Skeletal muscle tissue (tissue), 4 donors: Measurements from ENCODE around the gene SATB1. TPM values are rescaled to one million over a fixed set of nuclear protein-coding genes. Genes with fewer than 3 reads are reported as not detected.
A peak's percentile ranks its signal among the peaks of the same experiment; 100 is the strongest.

Experiments used
- H3K27ac ChIP-seq: one replicate; pipeline ENCODE4 v1.7.0; 2013; ENCODE audit warnings: mild to moderate bottlenecking, low read depth, low read length, inconsistent platforms
- H3K27me3 ChIP-seq, 3 donors: one replicate each; pipeline ENCODE4 v1.7.0; 2013; ENCODE audit warnings: low read length in 3 of 3; ENCODE audit not compliant: control insufficient read depth in 3 of 3, insufficient read depth in 3 of 3
- H3K36me3 ChIP-seq, 3 donors: one replicate each; pipeline ENCODE4 v1.7.0; 2013; ENCODE audit warnings: low read length in 3 of 3; ENCODE audit not compliant: control insufficient read depth in 3 of 3, insufficient read depth in 3 of 3
- H3K4me1 ChIP-seq, 3 donors: one replicate each; pipeline ENCODE4 v1.7.0; 2013; ENCODE audit warnings: low read length in 3 of 3, mild to moderate bottlenecking in 3 of 3; ENCODE audit not compliant: control insufficient read depth in 3 of 3, insufficient read depth in 3 of 3
- H3K4me3 ChIP-seq, 3 donors: one replicate each; pipeline ENCODE4 v1.7.0; 2013; ENCODE audit warnings: low read length in 3 of 3
- H3K9ac ChIP-seq, 3 donors: one replicate each; pipeline ENCODE4 v1.7.0; 2013; ENCODE audit warnings: low read length in 3 of 3, mild to moderate bottlenecking in 3 of 3, moderate library complexity in 2 of 3, low read depth in 1 of 3
- H3K9me3 ChIP-seq, 3 donors: one replicate each; pipeline ENCODE4 v1.7.0; 2013; ENCODE audit warnings: low read length in 3 of 3; ENCODE audit not compliant: control insufficient read depth in 3 of 3
- total RNA-seq: library from RNA; depleted of rRNA; stranded (reverse); fragments of >200 nt; gene quantifications from one replicate; pipeline ENCODE4 v1.2.3, GENCODE V29; 2014
- donor health status: Osteomylitis.

SATB1 gene
- total RNA-seq, 1 donor from 2014 or later: 21.4 TPM

DNA sequence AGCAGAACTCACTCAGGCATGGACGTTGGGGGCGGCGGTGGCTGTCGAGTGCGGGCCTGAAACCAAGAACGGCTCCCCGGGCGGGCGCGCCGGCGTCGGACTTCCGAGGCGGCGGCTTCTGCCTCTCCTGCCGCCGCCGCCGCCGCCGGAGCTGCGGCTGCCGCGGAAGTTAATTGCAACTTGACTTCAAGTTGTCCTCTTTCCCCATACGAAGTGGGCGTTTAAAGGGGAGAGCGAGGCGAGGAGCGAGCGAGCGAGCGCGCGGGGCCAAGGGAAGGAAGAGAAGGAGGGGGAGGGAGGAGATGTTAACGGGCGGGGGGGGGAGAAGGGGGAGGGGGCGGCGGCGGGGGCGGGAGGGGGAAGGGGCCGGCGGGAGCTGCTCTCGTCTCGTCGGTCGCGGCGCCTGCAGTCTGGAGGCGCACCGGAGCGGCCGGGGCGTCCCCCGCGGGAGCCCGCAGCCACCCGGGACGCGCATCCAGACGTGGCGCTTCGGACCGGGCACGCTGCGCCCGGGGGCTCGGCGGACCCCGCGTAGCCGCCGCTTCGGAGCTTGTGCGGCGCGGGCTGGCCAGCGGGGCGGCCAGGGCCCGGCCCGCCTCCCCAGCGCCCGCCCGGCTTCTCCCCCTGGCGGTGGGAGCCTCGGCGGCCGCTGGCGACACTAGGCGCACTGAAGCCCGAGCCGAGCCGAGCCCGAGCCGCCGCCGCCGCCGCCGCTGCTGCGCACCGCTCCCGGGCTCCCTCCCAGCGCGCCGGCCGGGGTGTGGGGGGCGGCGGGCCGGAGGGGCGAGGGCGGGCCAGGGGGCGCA is 19.7 kb upstream of the SATB1 start:
- Histone ChIP-seq H3K4me1 (peaks cover 16 to 19% (median 18%) of the 10 kb centered on the region in 3 donors), H3K36me3 (no peaks in the 10 kb centered on the region), H3K27ac (no peak overlapping the region), H3K9me3 (peaks cover 0 to 6% (median 0%) of the 10 kb centered on the region in 3 donors), H3K27me3 (peaks cover 18 to 32% (median 18%) of the 10 kb centered on the region in 3 donors), H3K9ac (peak overlapping the region; percentile 40 to 75 (median 58)), H3K4me3 (peak overlapping the region; percentile 70 to 81 (median 77))

DNA sequence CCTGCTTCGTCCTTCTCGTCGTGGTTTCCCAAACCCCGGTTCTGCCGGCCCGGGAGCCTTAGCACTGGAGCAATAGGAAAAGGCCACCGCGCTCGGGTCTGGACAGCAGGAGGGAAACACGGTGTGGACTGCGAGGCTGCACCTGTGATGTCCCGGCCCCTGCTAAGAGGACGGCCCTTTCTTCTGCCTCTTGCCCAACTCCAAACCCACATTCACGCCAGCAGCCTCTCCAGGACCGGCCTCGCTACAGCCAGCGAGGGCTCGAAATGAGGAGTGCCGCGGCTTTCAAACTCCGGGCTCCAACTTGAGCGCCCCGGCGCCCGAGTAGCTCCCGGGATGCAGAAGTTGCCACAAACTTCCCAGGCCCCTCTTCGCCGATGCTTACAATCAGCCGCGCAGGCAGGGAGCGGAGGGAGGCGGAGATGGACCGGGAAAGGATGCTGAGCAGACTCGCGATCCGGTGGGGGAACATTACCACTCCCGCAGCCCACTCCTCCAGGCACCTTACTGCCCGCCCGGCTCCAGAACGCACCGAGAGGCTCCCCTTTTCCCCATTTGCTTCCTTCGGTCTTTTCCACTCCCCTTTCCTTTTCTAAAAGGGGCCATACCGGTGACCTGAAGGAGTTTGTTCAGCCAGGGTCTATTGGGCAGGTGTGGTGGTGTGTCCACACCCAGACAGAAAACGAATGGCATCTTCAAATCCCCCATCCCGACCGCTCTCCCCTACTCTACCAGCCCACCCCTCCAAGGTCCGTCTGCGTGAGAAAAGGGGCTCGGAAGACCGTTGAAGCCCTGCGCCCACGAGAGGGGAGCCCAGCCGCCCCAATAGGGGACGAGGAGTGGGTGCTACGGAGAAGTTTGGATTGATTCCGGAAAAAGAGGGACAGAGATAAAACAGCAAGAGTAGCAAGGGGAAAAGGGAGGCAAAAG is 18.8 kb upstream of the SATB1 start:
- H3K9ac ChIP-seq: peak overlapping the region; percentile 40 to 74 (median 58)
- H3K27me3 ChIP-seq: peaks cover 18 to 32% (median 18%) of the 10 kb centered on the region in 3 donors
- no peak overlapping the region for H3K27ac ChIP-seq
- H3K9me3 ChIP-seq: peaks cover 0 to 4% (median 0%) of the 10 kb centered on the region in 3 donors
- peak overlapping the region; percentile 70 to 81 (median 77) for H3K4me3 ChIP-seq
- no peaks in the 10 kb centered on the region for H3K36me3 ChIP-seq
- peaks cover 16 to 19% (median 18%) of the 10 kb centered on the region in 3 donors for H3K4me1 ChIP-seq

DNA sequence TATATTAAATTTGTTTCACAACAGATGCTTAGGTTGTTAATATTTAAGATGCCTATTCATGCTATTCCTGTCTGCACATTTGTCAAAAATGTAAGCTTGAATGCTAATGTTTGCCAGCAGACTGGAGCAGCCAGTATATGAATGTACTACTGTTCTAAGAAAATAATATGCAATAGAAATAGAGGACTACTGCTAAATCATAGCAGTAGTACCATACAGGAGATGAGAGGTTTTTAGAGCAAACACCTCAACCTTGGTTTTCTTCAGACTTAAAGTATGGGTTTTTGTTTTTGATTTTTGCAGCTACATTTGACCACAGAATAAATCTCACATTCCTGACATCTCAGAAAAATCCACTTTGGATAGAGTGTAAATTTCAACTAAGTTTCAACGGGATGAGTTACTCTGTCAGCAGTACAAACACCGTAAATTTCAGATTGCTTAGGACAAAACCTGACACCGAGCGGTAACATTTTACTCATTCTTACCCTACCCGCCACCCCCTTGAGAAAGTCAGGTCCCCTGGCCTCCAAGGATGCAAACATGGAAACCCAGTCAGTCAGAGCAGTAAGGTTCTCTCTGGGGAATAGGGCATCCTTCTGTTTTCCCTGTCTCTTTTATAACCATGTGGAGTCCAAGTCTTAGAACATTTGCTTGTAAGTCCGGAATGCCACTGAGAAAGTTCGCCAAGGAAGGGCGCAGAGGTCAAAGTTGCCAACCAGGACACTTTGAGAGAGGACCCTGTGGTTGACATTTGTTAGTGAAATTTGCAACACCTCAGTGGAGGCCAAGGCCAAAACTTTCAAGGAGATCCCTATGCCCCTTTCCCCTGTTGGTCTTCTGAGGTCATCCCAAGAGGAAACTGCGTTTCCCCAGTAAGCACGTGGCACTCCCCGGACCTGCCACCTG is 17.9 kb upstream of the SATB1 start:
- Histone ChIP-seq H3K4me3 (peak overlapping the region in 2 of 3 donors; percentile 70 to 81), H3K27ac (no peak overlapping the region), H3K36me3 (no peaks in the 10 kb centered on the region), H3K4me1 (peaks cover 16 to 19% (median 18%) of the 10 kb centered on the region in 3 donors), H3K9ac (peak overlapping the region in 1 of 3 donors; percentile 74), H3K27me3 (peaks cover 18 to 40% (median 18%) of the 10 kb centered on the region in 3 donors), H3K9me3 (no peaks in the 10 kb centered on the region)

DNA sequence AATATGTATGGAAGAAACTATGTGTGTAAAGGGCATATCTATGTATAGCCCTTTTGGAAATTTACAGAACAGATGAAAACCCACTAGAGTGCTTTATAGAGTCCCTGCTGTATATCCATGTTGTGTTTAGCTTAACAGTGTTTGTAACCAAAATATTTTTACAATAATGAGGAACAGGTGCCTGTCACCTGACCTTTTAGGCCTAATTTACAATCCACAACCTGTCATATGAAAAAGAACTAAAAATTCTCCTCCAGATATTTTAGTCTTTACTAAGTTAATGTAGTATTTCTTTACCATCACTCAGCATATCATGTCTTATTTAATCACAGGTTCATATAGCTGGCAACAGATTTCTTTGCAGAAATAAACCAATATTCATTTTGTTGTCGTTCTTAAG is 16.4 kb upstream of the SATB1 start:
- Histone ChIP-seq H3K27me3 (peaks cover 18 to 40% (median 18%) of the 10 kb centered on the region in 3 donors), H3K9ac (no peak overlapping the region), H3K36me3 (no peaks in the 10 kb centered on the region), H3K27ac (no peak overlapping the region), H3K9me3 (no peaks in the 10 kb centered on the region), H3K4me3 (no peak overlapping the region), H3K4me1 (peaks cover 16 to 19% (median 18%) of the 10 kb centered on the region in 3 donors)

DNA sequence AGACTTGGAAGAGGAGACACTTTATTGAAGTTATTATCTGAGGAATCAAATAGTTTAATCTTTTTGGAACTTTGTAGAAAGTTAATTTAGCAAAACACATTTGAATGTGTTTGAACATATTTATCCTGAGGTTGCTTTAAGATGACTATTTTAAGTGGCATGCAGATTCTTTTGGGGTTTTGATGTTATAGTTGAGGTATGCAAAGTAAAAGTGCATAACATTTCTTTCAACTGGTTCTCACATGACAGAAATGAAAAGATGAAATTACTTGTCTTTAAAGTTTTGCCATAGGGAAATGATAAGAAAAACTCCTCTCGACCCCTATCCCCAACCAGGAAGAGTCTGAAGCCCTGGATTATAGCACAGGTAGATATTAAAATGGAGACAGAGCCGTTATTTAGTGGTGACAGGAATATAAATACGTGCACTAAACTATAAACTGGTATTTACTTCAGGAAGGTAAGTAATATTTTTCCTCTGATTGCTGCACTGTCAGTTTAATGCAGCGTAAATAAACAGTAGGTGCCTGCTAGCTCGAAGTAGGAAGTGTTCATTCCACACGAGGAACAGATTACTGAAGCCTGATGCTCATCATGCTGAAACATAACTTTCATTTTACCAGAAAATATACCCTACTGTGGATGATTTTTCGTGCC is 15.1 kb upstream of the SATB1 start:
- H3K4me3 ChIP-seq: no peak overlapping the region
- peaks cover 11 to 13% (median 12%) of the 10 kb centered on the region in 3 donors for H3K4me1 ChIP-seq
- H3K27me3 ChIP-seq: peaks cover 18 to 36% (median 18%) of the 10 kb centered on the region in 3 donors
- no peaks in the 10 kb centered on the region for H3K36me3 ChIP-seq
- no peak overlapping the region for H3K9ac ChIP-seq
- no peaks in the 10 kb centered on the region for H3K9me3 ChIP-seq
- H3K27ac ChIP-seq: no peak overlapping the region

DNA sequence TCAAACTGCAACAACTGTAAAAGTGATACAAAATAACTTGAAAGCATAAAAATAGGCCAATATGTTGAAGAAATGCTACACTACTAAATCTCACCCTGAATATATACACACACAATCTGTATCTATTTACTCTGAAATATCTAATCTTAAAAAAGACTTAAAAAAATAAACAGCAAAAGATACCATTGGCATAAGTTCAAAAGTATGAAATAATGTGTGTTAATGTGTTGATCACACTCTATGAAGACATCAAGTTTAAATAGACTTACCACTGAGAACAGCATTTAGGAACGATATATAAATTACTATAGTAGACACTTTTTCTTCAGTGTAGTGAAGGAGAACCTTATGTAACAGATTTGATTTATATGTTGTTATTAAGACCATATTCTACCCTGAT is 14.1 kb upstream of the SATB1 start:
- peaks cover 17 to 33% (median 18%) of the 10 kb centered on the region in 3 donors for H3K27me3 ChIP-seq

DNA sequence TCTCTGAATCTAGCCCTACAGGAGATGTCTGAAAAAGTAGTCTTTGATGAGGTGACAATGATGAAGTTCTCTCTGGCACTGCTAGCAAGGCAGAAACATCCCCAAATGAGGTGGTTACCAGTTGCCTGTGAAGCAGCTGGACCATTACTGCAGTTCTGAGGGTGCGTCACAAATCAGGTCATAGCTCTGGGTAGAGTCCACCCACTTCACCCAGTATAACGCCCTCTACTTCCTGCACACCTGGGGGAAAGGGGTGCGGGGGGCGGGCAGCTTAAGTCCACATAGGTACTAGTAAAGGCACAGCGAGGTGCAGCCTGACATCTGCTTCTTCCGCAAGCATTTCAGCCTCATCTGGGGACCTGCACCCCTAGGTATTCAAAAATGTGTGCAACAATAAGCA is 13.4 kb upstream of the SATB1 start:
- peaks cover 10 to 26% (median 12%) of the 10 kb centered on the region in 3 donors for H3K27me3 ChIP-seq
- H3K9ac ChIP-seq: no peak overlapping the region
- H3K4me3 ChIP-seq: no peak overlapping the region
- peaks cover 3 to 4% (median 3%) of the 10 kb centered on the region in 3 donors for H3K4me1 ChIP-seq
- H3K36me3 ChIP-seq: no peaks in the 10 kb centered on the region
- H3K9me3 ChIP-seq: no peaks in the 10 kb centered on the region
- H3K27ac ChIP-seq: no peak overlapping the region

More for the DNA sequence above, 14.1 kb upstream of the SATB1 start:
- Histone ChIP-seq H3K36me3 (no peaks in the 10 kb centered on the region), H3K9ac (no peak overlapping the region), H3K9me3 (no peaks in the 10 kb centered on the region), H3K27ac (no peak overlapping the region), H3K4me3 (no peak overlapping the region), H3K4me1 (peaks cover 10 to 11% (median 10%) of the 10 kb centered on the region in 3 donors)

DNA sequence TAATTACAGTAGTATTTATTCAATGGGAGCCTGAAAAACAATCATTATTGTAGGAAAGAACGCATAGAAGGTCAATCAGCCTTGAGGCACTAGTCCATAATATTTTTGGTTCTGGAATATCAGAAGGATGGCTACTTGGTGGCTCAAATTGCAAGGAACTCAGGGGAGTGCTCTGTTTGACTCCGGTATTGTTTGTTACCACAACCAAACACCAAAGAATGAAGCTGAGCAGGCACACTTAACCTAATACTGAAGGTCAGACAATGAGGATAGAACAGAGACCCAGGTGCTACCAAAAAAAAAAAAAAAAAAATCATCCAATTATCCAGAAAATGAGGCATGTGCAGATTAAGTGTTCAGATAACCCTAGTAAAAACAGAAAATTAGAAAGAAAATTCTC is 11.1 kb upstream of the SATB1 start:
- Histone ChIP-seq H3K27me3 (peaks cover 0 to 18% (median 0%) of the 10 kb centered on the region in 3 donors), H3K9me3 (no peaks in the 10 kb centered on the region), H3K9ac (no peak overlapping the region), H3K36me3 (no peaks in the 10 kb centered on the region), H3K27ac (no peak overlapping the region), H3K4me3 (no peak overlapping the region), H3K4me1 (no peaks in the 10 kb centered on the region)

DNA sequence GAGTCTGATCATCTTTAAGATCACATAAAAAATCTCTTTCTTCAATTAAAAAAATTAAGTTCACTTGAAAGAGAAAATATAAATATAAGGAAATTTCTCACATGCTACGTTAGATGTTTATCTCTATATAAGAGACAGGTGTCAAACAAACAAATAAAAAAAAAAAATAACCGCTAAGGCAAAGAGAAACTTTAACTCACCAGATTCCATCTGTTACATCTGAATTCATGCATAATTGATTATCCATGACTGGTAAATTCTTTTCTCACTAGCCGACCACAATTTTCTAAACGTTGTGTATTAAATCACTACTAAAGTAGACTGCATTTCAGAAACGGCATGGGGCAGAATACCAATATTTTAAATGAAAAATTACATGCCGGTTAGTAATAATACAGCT is 9.6 kb upstream of the SATB1 start:
- Histone ChIP-seq H3K4me1 (no peaks in the 10 kb centered on the region), H3K9ac (no peak overlapping the region), H3K27ac (no peak overlapping the region), H3K27me3 (peaks cover 0 to 13% (median 0%) of the 10 kb centered on the region in 3 donors), H3K36me3 (no peaks in the 10 kb centered on the region), H3K9me3 (no peaks in the 10 kb centered on the region), H3K4me3 (no peak overlapping the region)
